Lower leg skin (tissue), 4 donors: Measurements from ENCODE around the gene ACYP1. TPM values are rescaled to one million over a fixed set of nuclear protein-coding genes. Genes with fewer than 3 reads are reported as not detected.

ENCODE experiments used
- DNase-seq, 2 donors: peaks; one replicate each; pipeline ENCODE4 v3.0.0-alpha.2; 2019; ENCODE audit warnings: low spot score in 2 of 2
- H3K4me3 ChIP-seq: fragments of 200-600 bp; sonication (generic); 2 replicates; pipeline ENCODE4 v1.5.1; 2017; ENCODE audit warnings: mild to moderate bottlenecking, low read depth; ENCODE audit not compliant: poor library complexity, severe bottlenecking
- CTCF ChIP-seq, 3 donors: fragments of 450-650 bp; IDR thresholded peaks; one replicate each; pipeline ENCODE4 v1.5.1; 2016; ENCODE audit warnings: antibody characterized with exemption in 3 of 3, mild to moderate bottlenecking in 3 of 3, moderate library complexity in 2 of 3
- POLR2A ChIP-seq, 2 donors: fragments of 450-650 bp; IDR thresholded peaks; one replicate each; pipeline ENCODE4 v1.6.1; 2016 to 2017; ENCODE audit warnings: antibody characterized with exemption in 2 of 2, mild to moderate bottlenecking in 1 of 2, moderate library complexity in 1 of 2
- WGBS, 2 donors: methylation state at CpG; one replicate each; pipeline ENCODE4 v1.1.5; 2018; 5-methylcytosine and 5-hydroxymethylcytosine counted together
- intact Hi-C: fragments of 100-400 bp; cut with DNase I; formaldehyde crosslinking; loops from one replicate; pipeline ENCODE4 v1.15.0; 2023; ENCODE audit warnings: low total_unique reads
- total RNA-seq, 4 donors: library from RNA; depleted of rRNA; stranded (reverse); fragments of >200 nt; gene quantifications; one replicate each; pipeline ENCODE4 v1.1.0, GENCODE V29; 2016

Gene ACYP1
- total RNA-seq, 4 donors from 2014 or later, result 12.7 to 23.8 (median 20.3) TPM

- intact Hi-C loops, result no loop called here
- DNase-seq, result no peak
- 71 to 82% methylated on average over 1 of the region's 1 CpG for WGBS, 2 donors
- no peak for TF ChIP-seq POLR2A (IDR thresholded peaks at IDR 0.05)
- no peak for TF ChIP-seq CTCF (IDR thresholded peaks at IDR 0.05)
- no peak overlapping the region for H3K4me3 ChIP-seq
These were observed 23.3 kb downstream of the ACYP1 start for GRCh38 chr14:75040507-75040906.

- WGBS, 2 donors, result 58 to 77% methylated on average over 2 of the region's 2 CpGs
- intact Hi-C loops, result no loop called here
- TF ChIP-seq CTCF (IDR thresholded peaks at IDR 0.05) (no peak), POLR2A (IDR thresholded peaks at IDR 0.05) (no peak)
- no peak for DNase-seq
- H3K4me3 ChIP-seq, result no peak overlapping the region
These were observed 30.9 kb downstream of the ACYP1 start for GRCh38 chr14:75032939-75033338.

GRCh38 chr14:75030147-75030546 is 33.7 kb downstream of the ACYP1 start:
- intact Hi-C loops, result no loop called here
- no peak for DNase-seq
- 0% methylated on average over 1 of the region's 1 CpG for WGBS, 2 donors
- TF ChIP-seq CTCF (IDR thresholded peaks at IDR 0.05) (no peak), POLR2A (IDR thresholded peaks at IDR 0.05) (no peak)
- H3K4me3 ChIP-seq, result no peak overlapping the region

- TF ChIP-seq CTCF (IDR thresholded peaks at IDR 0.05) (no peak), POLR2A (IDR thresholded peaks at IDR 0.05) (no peak)
- no peak for DNase-seq
- no peak overlapping the region for H3K4me3 ChIP-seq
- intact Hi-C loops, result no loop called here
- WGBS, 2 donors, result 97 to 98% methylated on average over 2 of the region's 2 CpGs
These were observed 37.9 kb downstream of the ACYP1 start for GRCh38 chr14:75025876-75026275.

- 78 to 79% methylated on average over 4 of the region's 4 CpGs for WGBS, 2 donors
- H3K4me3 ChIP-seq, result no peak overlapping the region
- DNase-seq, result no peak
- intact Hi-C loops, result no loop called here
- TF ChIP-seq POLR2A (IDR thresholded peaks at IDR 0.05) (no peak), CTCF (IDR thresholded peaks at IDR 0.05) (no peak)
These were observed 38.7 kb downstream of the ACYP1 start for GRCh38 chr14:75025082-75025481.

- WGBS, 2 donors, result 76 to 100% methylated on average over 1 of the region's 1 CpG
- TF ChIP-seq CTCF (IDR thresholded peaks at IDR 0.05) (no peak), POLR2A (IDR thresholded peaks at IDR 0.05) (no peak)
- intact Hi-C loops, result no loop called here
- DNase-seq, result no peak
- no peak overlapping the region for H3K4me3 ChIP-seq
These were observed 40.7 kb downstream of the ACYP1 start for GRCh38 chr14:75023108-75023507.
